PFSK-1 (cell line): ENCODE data around the gene THSD4.

ENCODE experiments used
- FOXP2 ChIP-seq: optimal IDR thresholded peaks from 2 replicates; pipeline ENCODE3; 2011; ENCODE audit warnings: borderline replicate concordance, control low read depth, inconsistent platforms; ENCODE audit not compliant: insufficient read depth; ENCODE audit errors: extremely low read length, extremely low read depth
- POLR2AphosphoS5 ChIP-seq: IDR thresholded peaks from 2 replicates; pipeline ENCODE4 v1.6.1; 2012; ENCODE audit warnings: low read depth, mild to moderate bottlenecking, control low read depth, low read length, moderate library complexity
- REST ChIP-seq, 2 experiments: IDR thresholded peaks; 2 replicates each; pipeline versions ENCODE4 v1.6.1 to v1.8.0; 2011 to 2012; ENCODE audit warnings: low read depth in 2 of 2, low read length in 2 of 2, control low read depth in 1 of 2, inconsistent platforms in 1 of 2, mild to moderate bottlenecking in 1 of 2, moderate library complexity in 1 of 2; ENCODE audit not compliant: insufficient read depth in 1 of 2
- SIN3A ChIP-seq: IDR thresholded peaks from 2 replicates; pipeline ENCODE4 v1.6.1; 2012; ENCODE audit warnings: mild to moderate bottlenecking, low read length, moderate library complexity, borderline replicate concordance; ENCODE audit not compliant: insufficient read depth
- TAF1 ChIP-seq: IDR thresholded peaks from 2 replicates; pipeline ENCODE4 v1.6.1; 2012; ENCODE audit warnings: low read length, control low read depth, borderline replicate concordance; ENCODE audit not compliant: insufficient read depth

THSD4 gene

GRCh38 chr15:71559616-71560015, 444.3 kb downstream of the THSD4 start:
- TF ChIP-seq FOXP2 = no peak

GRCh38 chr15:71562251-71562650, 447.0 kb downstream of the THSD4 start:
- TF ChIP-seq REST (IDR thresholded peaks at IDR 0.05; ENCODE audit: insufficient read depth in 1 of 2, low read depth in 2 of 2, low read length in 2 of 2) = no peak
- no peak for TF ChIP-seq POLR2AphosphoS5
- TF ChIP-seq SIN3A = no peak
- TF ChIP-seq FOXP2 = no peak
- no peak for TF ChIP-seq TAF1

GRCh38 chr15:71564217-71564616, 448.9 kb downstream of the THSD4 start:
- TF ChIP-seq REST (IDR thresholded peaks at IDR 0.05; ENCODE audit: insufficient read depth in 1 of 2, low read depth in 2 of 2, low read length in 2 of 2) (no peak), TAF1 (no peak), POLR2AphosphoS5 (no peak), FOXP2 (no peak), SIN3A (no peak)

GRCh38 chr15:71565006-71565405, 449.7 kb downstream of the THSD4 start:
- no peak for TF ChIP-seq SIN3A
- no peak for TF ChIP-seq POLR2AphosphoS5
- TF ChIP-seq REST (IDR thresholded peaks at IDR 0.05; ENCODE audit: insufficient read depth in 1 of 2, low read depth in 2 of 2, low read length in 2 of 2) = no peak
- TF ChIP-seq TAF1 = no peak
- no peak for TF ChIP-seq FOXP2

- TF ChIP-seq POLR2AphosphoS5 (no peak), REST (IDR thresholded peaks at IDR 0.05; ENCODE audit: insufficient read depth in 1 of 2, low read depth in 2 of 2, low read length in 2 of 2) (no peak), TAF1 (no peak), FOXP2 (no peak), SIN3A (no peak)
Measured at GRCh38 chr15:71565631-71566160, 450.4 kb downstream of the THSD4 start.
